Activated CD4-positive, alpha-beta T cell treated with anti-CD3 and anti-CD28 coated beads, Interleukin-2, amount 50 U/mL, for 4 hours (primary cell): ENCODE data around the gene AGXT.

Experiments
- DNase-seq, 2 experiments: peaks; one replicate each; pipeline ENCODE4 v3.0.0-alpha.2; 2020

The AGXT gene

DNA sequence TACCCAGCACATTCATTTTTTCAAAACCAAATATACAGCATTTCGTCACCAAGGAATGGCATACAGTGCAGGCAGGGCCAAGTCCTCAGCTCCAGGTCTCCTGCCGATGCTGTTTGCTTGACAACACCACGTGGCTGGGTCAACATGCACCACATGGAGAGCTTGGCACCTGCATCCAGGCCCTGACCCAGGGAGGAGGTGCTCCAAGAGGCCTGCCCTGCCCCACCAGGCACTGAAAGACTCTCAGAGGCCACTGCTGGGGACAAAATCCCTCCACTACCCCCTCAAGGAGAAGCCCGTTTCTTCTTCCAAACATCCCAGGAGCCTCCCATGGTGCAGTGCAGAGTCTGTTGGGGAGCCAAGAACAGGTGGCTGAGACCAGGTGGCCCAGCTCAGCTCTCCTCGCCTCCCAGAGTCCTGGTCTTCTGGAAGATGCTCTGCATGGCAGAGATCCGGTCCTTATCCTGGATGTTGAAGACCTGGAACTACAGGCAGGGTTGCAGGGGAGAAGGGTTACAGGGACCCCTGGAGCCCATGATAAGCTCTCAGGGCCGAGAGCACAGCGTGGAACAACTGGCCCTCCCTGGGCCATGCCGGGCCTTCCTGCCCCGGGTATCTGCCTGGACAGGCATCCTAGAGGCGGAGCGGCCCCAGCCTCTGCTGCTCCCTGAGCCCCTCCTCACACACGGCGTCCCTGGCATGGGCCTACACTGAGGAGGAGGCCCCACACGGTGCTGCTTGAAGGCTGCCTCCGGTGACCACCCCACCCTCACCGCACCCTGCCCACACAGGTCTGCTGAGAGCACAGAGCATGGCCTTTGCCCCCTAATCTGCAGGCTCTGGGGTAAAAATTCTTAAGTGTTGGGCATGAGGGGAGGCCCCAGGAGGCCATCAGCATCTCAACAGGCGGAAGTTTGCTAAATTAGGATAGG lies 18.3 kb downstream of the AGXT start:
- no peak for DNase-seq

DNA sequence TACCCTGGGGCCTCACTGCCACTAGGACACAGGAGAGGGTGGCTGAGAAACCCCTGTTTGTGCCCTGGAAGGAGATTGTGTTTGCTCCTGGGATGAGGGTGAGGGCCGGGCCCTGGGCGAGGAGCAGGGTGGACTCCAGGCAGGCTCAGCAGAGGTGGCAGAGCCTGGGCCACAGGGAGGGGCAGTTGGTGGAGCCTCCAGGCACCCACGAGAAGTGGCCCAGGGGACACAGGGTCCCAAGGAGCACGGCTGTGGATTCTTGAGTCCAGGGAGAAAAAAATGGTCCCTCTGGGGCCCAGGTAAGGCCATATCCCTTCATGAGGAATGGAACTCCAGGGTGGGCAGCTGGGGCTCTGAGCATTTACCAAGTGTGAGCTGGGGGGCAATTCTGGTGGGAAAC lies 19.0 kb downstream of the AGXT start:
- DNase-seq: no peak

- DNase-seq: no peak
These were observed 19.7 kb downstream of the AGXT start for GRCh38 chr2:240888130-240888889.

DNA sequence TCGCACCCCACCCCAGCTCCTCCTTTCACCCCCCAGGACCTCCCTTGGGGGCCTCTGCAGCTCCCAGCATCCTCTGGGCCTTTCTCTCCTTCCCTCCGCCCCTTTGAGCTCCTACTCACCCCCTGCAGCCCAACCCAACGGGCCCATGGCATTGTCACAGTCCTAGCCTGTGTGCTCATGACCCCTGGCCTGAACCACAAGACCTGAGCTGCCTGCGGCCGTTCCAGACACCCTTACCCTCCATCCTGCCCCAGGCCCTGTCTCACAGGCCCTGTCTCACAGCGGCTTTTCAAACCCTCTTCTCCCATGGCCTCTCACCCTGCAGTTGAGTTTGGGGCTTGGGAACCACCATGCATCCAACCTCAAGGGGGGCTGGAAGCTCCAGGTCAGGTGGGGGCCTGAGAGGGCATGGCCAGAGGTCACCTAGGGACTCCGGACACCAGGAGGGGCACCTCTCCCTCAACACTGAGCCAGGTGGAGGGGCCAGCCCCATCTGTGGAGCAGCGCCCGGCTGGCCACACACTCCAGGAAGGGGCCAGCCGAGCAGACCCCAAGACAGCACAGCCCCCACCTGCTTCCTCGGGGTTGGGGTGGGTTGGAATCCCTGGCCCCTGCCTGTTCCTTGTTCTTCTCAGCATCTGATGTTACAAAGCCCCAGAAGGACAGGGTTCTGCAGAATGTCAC lies 20.4 kb downstream of the AGXT start:
- DNase-seq: no peak

DNA sequence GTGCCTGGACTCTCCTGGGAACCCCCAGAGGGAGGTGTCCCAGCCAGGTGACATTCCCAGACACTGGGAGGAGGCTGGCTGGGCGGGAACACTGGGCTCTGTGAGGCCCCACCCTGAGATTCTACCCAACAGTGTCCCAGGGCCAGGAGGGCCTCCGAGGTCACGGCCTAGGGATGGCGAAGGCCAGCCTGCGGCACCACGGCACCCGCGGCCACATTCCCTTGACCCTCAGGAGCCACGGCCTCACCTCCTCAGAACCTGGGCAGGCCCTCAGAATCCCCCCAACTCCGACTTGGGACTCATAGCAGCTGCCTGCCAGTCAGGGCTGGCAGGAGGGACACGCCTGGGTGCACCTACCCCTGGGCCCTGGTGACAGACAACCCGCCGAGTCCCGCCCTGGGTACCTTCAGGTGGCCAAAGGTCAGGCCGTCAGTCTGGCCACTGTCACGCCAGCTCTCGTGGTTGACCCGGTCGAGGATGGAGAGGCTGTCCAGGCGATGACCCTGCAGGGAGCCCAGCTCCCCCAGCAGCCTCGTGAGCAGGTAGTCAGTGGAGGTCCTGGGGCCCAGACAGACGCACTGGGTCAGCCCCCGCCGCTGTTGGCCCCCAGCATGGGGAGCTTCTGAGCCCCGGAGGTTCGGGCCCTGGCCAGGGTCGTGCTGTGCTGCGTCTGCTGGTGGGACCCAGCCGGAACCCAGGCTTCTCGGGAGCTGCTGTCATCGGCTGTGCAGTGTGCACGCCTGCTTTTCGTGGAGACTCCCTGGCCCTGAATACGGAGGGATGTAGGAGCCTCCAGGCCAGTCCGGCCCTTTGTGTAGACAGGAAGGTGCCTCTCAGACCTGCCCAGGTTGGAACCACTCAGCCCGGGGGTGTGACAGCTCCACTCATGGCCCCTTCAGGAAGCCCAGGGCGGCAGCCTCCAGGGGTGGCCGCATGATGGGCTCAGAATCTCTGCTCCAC lies 21.3 kb downstream of the AGXT start:
- DNase-seq: no peak

GRCh38 chr2:240890691-240891090 lies 22.1 kb downstream of the AGXT start:
- no peak for DNase-seq

GRCh38 chr2:240891492-240892340 lies 23.1 kb downstream of the AGXT start:
- no peak for DNase-seq

- DNase-seq: no peak
These were observed 23.7 kb downstream of the AGXT start for GRCh38 chr2:240892356-240892755.

DNA sequence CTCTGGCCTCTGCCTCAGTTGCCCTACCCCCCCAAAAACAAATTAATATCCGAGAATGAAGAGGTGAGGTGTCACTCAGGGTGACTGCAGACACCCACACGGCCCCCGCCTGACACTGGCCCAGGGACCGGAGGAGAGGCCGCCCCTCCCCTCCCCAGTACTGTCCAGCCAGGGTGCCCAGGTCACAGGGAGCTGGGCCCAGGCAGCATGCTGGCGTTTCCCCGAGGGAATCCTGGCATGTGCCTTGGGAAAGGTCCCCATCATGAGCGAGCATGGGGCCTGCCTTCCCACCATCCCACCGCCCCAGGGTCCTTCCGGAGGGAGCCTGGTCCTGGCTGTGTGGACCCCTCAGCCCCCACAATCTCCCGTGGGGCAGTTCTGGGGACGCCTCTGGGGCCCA lies 24.3 kb downstream of the AGXT start:
- DNase-seq: no peak

GRCh38 chr2:240893363-240893844 lies 24.8 kb downstream of the AGXT start:
- DNase-seq: peak; percentile 15 to 30

- DNase-seq: no peak
These were observed 25.4 kb downstream of the AGXT start for GRCh38 chr2:240894006-240894405.

DNA sequence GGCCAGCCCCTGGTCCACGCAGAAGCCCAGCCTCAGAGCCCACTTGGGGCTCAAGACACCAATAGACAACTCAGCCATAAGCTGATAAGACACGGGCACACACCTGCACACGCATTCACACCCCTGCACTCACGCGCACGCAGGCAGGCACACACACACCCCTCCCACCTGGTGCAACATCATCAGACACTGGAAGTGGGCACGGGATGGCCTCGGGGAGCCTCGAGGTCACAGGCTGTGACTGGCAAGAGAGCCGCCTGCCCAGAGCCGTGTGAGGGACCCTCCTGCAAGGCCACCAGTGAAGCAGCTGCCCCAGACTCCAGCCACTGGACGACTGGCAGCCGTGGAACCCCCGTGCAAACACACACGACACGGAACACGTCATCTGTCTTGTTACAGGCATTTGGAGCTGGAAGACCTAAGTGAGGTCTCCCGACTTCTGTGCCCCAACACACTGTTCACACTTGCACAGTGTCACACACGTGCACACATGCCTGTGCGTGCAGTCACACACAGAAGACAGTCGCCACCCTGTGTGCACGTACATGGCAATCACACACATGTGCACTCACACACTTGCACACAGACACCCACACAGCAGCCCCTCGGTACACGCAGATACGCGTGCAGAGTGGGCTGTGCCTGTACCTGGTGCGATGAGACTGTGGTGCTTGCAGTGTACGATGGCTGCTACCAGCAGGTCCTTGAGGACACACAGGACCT lies 26.4 kb downstream of the AGXT start:
- DNase-seq: no peak

GRCh38 chr2:240895656-240896388 lies 27.2 kb downstream of the AGXT start, which contains the start of gene MAB21L4:
TSS of gene MAB21L4 (minus strand) at chr2:240896156. CDS start at chr2:240895997, 159 bp downstream.
- DNase-seq: no peak

- no peak for DNase-seq
These were observed 27.8 kb downstream of the AGXT start for GRCh38 chr2:240896394-240896793.

DNA sequence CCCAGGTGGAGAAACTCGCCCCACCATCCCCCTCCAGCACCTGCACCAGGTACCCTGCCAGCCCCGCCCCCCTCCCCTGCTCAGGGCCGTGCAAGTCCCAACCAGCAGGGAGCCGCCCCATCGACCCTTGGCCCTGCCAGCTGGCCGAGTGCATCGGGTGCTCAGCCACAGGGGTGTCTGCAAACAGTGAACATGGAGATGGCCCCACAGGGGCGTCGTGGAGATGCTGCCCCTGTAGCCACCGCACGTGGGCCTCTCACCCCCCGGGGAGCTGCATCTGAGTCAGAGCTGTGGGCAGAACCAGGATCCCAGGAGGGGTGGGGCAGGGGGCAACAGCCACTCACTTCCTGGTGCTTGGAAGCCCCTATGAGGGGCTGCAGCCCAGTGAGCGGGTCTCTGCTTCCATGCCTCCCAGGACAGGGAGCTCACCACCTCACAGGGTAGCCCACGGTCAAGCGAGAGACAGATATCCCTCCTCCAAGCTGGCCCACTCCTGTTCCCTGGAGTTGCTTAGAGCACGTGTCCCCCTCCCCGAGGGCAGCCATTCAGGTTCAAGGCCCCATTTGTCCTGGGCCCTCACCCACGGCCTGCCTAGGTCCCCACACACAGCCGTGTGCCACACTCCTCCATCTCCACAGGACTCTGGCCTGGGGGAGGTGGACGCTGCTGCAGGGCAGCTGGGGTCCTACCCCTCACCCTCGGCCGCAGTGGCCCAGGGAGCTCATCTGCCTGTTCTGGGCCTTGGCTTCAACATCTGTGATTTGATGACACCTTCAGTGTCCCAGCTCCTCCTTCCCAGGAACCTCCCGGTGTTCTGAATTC lies 28.5 kb downstream of the AGXT start:
- DNase-seq: no peak

DNA sequence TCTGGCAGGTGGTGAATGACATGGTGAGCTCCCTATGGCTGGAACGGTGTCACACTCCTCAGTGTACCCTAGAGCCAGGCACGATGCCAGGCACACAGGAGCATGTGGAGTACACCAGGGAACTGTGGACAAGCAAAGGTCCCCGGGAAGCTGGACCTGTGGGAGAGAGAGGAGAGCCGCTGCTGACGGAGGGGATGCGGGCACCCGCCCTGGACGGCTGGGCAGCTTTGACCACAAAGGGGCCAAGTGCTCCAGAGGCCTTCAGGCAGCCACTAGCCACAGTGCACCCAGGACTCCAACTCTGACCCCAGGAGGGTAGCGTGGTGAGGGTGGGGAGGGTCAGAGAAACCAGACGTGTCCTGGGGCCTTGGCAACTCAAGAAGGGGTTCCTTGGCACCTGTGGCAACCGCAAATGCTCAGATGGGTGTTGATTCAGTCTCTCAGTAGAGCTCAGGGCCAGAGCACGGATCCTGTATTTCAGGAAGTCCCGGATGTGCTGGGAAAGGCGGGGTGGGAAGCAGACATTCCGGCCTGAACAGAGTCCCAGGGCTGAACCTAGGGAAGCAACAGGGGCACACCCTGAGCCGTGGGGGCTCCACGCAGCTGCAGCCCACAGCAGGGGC lies 29.6 kb downstream of the AGXT start:
- DNase-seq: no peak

DNA sequence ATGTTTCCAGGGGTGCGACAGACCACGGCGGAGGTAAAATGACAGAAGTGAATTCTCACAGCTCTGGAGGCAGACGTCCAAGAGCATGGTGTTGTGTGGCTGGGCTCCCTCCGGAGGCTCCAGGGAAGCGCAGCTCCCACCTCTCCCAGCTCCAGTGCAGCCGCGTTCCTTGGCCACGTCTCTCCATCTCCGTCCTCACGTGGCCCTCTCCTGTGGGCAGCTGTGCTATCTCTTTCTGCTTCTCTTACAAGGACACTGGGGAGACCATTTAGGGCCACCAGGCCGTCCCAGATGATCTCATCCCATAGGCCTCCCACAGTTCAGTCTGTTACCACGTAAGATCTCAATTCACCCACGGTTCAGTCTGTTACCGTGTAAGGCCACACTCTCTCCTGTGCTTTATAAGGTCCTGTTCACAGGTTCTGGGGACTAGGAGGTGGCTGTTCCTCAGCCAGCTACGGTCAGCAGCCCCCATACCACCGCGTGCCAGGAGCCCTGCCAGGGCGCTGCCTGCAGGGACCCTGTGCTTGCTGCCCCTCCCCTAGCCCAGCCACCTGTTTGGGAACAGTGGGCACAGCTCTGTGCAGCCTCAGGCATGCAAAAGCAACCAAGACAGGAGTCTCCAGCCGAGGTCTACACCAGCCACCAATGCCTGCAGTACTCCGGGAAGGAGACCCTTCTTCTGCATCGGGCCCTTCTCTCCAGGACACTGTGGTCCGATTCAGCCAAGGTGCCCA lies 30.3 kb downstream of the AGXT start:
- DNase-seq: no peak
